GM19324 (cell line): ENCODE measurements around the gene ARL4A.
"Not testable (repeated sequence)": the region's sequence is repeated elsewhere in the genome, so short reads cannot be mapped to it uniquely, and the experiment has no call there.

Experiments
- ATAC-seq: cut with Tn5 transposase; IDR thresholded peaks from one replicate; pipeline ENCODE4 v1.9.1; 2021; ENCODE audit warnings: mild to moderate bottlenecking, moderate library complexity; ENCODE audit not compliant: unreplicated experiment, low FRiP score

Gene ARL4A

GRCh38 chr7:12660986-12661385 is 26.4 kb upstream of the ARL4A start:
- not testable (repeated sequence) for ATAC-seq

- ATAC-seq: no peak
Observed at GRCh38 chr7:12661581-12661980, 25.9 kb upstream of the ARL4A start.

- no peak for ATAC-seq
Observed at GRCh38 chr7:12670000-12670729, 17.3 kb upstream of the ARL4A start.

GRCh38 chr7:12670743-12671520 is 16.5 kb upstream of the ARL4A start:
- ATAC-seq: no peak

GRCh38 chr7:12673436-12673835 is 14.0 kb upstream of the ARL4A start:
- not testable (repeated sequence) for ATAC-seq

- no peak for ATAC-seq
Observed at GRCh38 chr7:12674053-12674452, 13.4 kb upstream of the ARL4A start.

GRCh38 chr7:12674861-12675260 is 12.6 kb upstream of the ARL4A start:
- no peak for ATAC-seq

- no peak for ATAC-seq
Observed at GRCh38 chr7:12683678-12684585, 3.5 kb upstream of the ARL4A start.

- ATAC-seq: no peak
Observed at GRCh38 chr7:12684733-12685132, 2.7 kb upstream of the ARL4A start.

GRCh38 chr7:12685550-12685949 is 1.9 kb upstream of the ARL4A start:
- ATAC-seq: no peak

GRCh38 chr7:12686234-12686890 is 1.1 kb upstream of the ARL4A start:
- peak; percentile 87 for ATAC-seq

- no peak for ATAC-seq
Observed at GRCh38 chr7:12687718-12688171, 312 bp downstream of the ARL4A start.

GRCh38 chr7:12688485-12689170 is 1.2 kb downstream of the ARL4A start:
- not testable (repeated sequence) for ATAC-seq

- no peak for ATAC-seq
Observed at GRCh38 chr7:12689451-12689850, 2.0 kb downstream of the ARL4A start.

GRCh38 chr7:12690041-12690878 is 2.8 kb downstream of the ARL4A start:
- ATAC-seq: no peak

GRCh38 chr7:12691388-12691787 is 4.0 kb downstream of the ARL4A start:
- ATAC-seq: not testable (repeated sequence)

GRCh38 chr7:12692035-12692434 is 4.6 kb downstream of the ARL4A start:
- ATAC-seq: no peak

- ATAC-seq: no peak
Observed at GRCh38 chr7:12692479-12693259, 5.2 kb downstream of the ARL4A start.
